Ishikawa (cell line): ENCODE data around the gene KRT37.

ENCODE experiments used
- MAX ChIP-seq: IDR thresholded peaks from 2 replicates; pipeline ENCODE4 v1.6.1; 2012
- YY1 ChIP-seq: IDR thresholded peaks from 2 replicates; pipeline ENCODE4 v1.6.1; 2012; ENCODE audit warnings: low read depth

GRCh38 chr17:41456204-41456603 lies 31.8 kb upstream of the KRT37 start:
- no peak for TF ChIP-seq MAX
- TF ChIP-seq YY1: no peak
